Gastroesophageal sphincter (tissue), 4 donors: ENCODE measurements around the gene WNT16. TPM values are rescaled to one million over a fixed set of nuclear protein-coding genes. Genes with fewer than 3 reads are reported as not detected.

Source experiments
- ATAC-seq: fragments of 150-250 bp; one replicate; pipeline ENCODE4 v1.9.1; 2016; ENCODE audit warnings: mild to moderate bottlenecking, moderate library complexity
- H3K27ac ChIP-seq, 4 donors: fragments of 200-600 bp; sonication (generic) in 3 of 4; 1 replicate in 3 of 4; 2 replicates in 1 of 4; pipeline ENCODE4 v1.5.1; 2016 to 2019
- H3K27me3 ChIP-seq: fragments of 200-600 bp; sonication (generic); one replicate; pipeline ENCODE4 v1.5.1; 2019
- H3K36me3 ChIP-seq, 2 donors: fragments of 200-600 bp; sonication (generic); one replicate each; pipeline ENCODE4 v1.5.1; 2019; ENCODE audit warnings: control low read depth in 1 of 2
- H3K4me1 ChIP-seq, 3 donors: fragments of 200-600 bp; sonication (generic); 1 replicate in 2 of 3; 2 replicates in 1 of 3; pipeline ENCODE4 v1.5.1; 2016 to 2019; ENCODE audit warnings: control low read depth in 2 of 3
- H3K4me3 ChIP-seq, 2 donors: fragments of 200-600 bp; sonication (generic); one replicate each; pipeline ENCODE4 v1.5.1; 2019; ENCODE audit warnings: mild to moderate bottlenecking in 1 of 2, moderate library complexity in 1 of 2
- H3K9me3 ChIP-seq, 3 donors: fragments of 200-600 bp; sonication (generic); one replicate each; pipeline ENCODE4 v1.5.1; 2017 to 2019; ENCODE audit warnings: control low read depth in 2 of 3
- EP300 ChIP-seq: sonication (generic); formaldehyde crosslinking; IDR thresholded peaks from one replicate; pipeline ENCODE4 v1.6.1; 2017; ENCODE audit warnings: antibody characterized with exemption, mild to moderate bottlenecking
- POLR2A ChIP-seq, 2 donors: fragments of 450-650 bp; IDR thresholded peaks; one replicate each; pipeline ENCODE4 v1.6.1; 2017; ENCODE audit warnings: antibody characterized with exemption in 2 of 2, mild to moderate bottlenecking in 2 of 2, moderate library complexity in 1 of 2
- POLR2AphosphoS5 ChIP-seq: sonication (generic); formaldehyde crosslinking; IDR thresholded peaks from one replicate; pipeline ENCODE4 v1.6.1; 2017; ENCODE audit warnings: antibody characterized with exemption
- WGBS, 2 donors: methylation state at CpG; one replicate each; pipeline ENCODE4 v1.1.5; 2018; ENCODE audit warnings: low coverage in 1 of 2; 5-methylcytosine and 5-hydroxymethylcytosine counted together
- total RNA-seq, 4 donors: library from RNA; depleted of rRNA; stranded (reverse); fragments of >200 nt; gene quantifications; one replicate each; pipeline ENCODE4 v1.1.0, GENCODE V29; 2016
- TF ChIP-seq, protein P1 (sequence below), 4 experiments: fragments of 200-600 bp in 2 of 4; fragments of 450-650 bp in 2 of 4; sonication (generic) in 1 of 4; IDR thresholded peaks; one replicate each; pipeline ENCODE4 v1.5.1; 2017 to 2019; ENCODE audit warnings: antibody characterized with exemption in 4 of 4, mild to moderate bottlenecking in 2 of 4, moderate library complexity in 2 of 4

Gene WNT16
- total RNA-seq, 4 donors from 2014 or later, result 0.13 to 0.17 (median 0.16) TPM; not detected in 1

DNA sequence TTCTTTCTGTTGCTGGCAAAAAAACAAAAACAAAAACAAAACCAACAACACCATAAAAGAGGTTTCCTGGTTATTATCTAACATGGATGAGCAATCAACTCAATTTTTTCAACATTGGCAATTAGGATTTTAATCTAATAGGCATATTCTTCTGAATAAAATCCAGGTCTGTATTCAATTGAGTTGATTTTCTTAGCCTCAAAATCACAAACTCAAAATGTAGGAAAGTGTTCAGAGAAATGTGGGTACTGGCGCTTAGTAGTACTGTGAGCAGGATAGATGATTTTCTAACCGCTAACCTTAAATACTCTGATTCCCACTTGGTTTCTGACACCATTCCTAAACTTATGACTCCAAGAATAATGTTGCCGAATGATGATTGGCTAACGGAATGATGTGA, 5.6 kb downstream of the WNT16 start:
- ATAC-seq, result no peak
- H3K36me3 ChIP-seq, result no peaks in the 10 kb centered on the region
- no peak for TF ChIP-seq POLR2AphosphoS5
- TF ChIP-seq EP300, result no peak
- TF ChIP-seq, protein P1, sequence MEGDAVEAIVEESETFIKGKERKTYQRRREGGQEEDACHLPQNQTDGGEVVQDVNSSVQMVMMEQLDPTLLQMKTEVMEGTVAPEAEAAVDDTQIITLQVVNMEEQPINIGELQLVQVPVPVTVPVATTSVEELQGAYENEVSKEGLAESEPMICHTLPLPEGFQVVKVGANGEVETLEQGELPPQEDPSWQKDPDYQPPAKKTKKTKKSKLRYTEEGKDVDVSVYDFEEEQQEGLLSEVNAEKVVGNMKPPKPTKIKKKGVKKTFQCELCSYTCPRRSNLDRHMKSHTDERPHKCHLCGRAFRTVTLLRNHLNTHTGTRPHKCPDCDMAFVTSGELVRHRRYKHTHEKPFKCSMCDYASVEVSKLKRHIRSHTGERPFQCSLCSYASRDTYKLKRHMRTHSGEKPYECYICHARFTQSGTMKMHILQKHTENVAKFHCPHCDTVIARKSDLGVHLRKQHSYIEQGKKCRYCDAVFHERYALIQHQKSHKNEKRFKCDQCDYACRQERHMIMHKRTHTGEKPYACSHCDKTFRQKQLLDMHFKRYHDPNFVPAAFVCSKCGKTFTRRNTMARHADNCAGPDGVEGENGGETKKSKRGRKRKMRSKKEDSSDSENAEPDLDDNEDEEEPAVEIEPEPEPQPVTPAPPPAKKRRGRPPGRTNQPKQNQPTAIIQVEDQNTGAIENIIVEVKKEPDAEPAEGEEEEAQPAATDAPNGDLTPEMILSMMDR (IDR thresholded peaks at IDR 0.05), result no peak
- no peak for TF ChIP-seq POLR2A (IDR thresholded peaks at IDR 0.05)
- H3K4me3 ChIP-seq, result no peak overlapping the region
- no peak overlapping the region for H3K27ac ChIP-seq
- H3K4me1 ChIP-seq, result peaks cover 0 to 13% (median 11%) of the 10 kb centered on the region in 3 donors
- peaks cover 58% of the 10 kb centered on the region for H3K27me3 ChIP-seq
- H3K9me3 ChIP-seq, result no peaks in the 10 kb centered on the region
- 91 to 93% methylated on average over 4 of the region's 4 CpGs for WGBS, 2 donors

DNA sequence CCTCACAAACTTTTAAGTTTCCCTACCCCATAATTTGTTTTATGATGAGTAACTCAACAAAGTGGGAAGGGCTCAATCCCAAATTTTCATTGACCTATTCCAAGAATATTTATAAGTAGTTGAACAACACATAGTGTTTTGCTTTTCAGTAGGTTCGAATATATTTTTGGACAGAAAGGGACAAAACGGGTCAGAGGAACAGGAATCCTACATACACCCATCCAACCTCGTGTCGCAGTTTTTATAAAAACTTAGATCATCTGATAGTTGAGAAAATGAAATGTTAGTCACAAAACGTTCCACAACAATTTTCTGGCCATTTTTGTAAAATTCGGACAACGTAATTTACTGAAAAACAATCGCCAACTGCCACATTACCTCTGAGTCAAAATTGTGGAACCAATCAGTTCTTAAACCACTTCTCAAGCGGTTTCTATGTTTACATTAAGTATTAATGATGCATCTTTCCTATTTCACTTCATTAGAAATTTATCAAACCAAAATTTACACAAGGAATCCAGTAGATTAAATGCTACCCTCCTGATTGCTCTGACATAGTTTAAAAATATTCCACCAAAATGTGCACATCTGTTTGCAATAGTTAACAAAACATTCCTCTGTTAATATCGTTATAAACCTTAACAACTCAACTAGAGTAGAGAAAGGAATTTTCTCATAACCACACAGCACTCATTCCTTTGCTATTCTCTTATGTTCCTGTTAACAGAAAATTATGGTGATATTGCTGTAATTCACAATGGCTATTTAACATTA, 6.3 kb downstream of the WNT16 start:
- H3K27ac ChIP-seq, result no peak overlapping the region
- no peak overlapping the region for H3K4me3 ChIP-seq
- no peak for ATAC-seq
- peaks cover 0 to 6% (median 4%) of the 10 kb centered on the region in 3 donors for H3K4me1 ChIP-seq
- H3K27me3 ChIP-seq, result peaks cover 51% of the 10 kb centered on the region
- no peaks in the 10 kb centered on the region for H3K36me3 ChIP-seq
- H3K9me3 ChIP-seq, result no peaks in the 10 kb centered on the region
- WGBS, 2 donors, result 76 to 78% methylated on average over 10 of the region's 10 CpGs
- no peak for TF ChIP-seq POLR2A (IDR thresholded peaks at IDR 0.05)
- no peak for TF ChIP-seq POLR2AphosphoS5
- no peak for TF ChIP-seq EP300
- TF ChIP-seq, protein P1 (IDR thresholded peaks at IDR 0.05), result no peak

DNA sequence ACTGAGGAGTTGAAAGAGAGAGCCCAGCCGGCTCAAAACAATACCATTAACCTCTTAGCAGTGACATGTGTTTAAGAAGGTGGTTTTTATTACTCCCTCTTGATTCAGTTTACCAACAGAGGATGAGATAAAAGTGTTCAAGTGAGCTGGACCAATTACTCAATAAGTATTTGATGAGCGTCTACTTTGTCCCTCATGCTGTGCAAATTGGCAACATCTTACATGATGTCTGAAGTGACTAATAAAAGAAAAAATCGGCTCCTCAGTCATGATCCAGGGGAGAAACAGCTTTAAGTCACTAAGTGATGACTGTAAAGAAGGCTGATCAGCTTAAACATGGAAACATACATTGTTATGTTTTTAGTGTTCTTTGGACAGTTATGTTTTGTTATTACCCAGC, 7.8 kb downstream of the WNT16 start:
- Histone ChIP-seq H3K9me3 (no peaks in the 10 kb centered on the region), H3K27me3 (peaks cover 40% of the 10 kb centered on the region), H3K27ac (no peak overlapping the region), H3K4me3 (no peak overlapping the region), H3K4me1 (no peaks in the 10 kb centered on the region), H3K36me3 (no peaks in the 10 kb centered on the region)
- TF ChIP-seq POLR2AphosphoS5, result no peak
- TF ChIP-seq, protein P1 (IDR thresholded peaks at IDR 0.05), result no peak
- no peak for ATAC-seq
- WGBS, 2 donors, result 58 to 67% methylated on average over 3 of the region's 3 CpGs

DNA sequence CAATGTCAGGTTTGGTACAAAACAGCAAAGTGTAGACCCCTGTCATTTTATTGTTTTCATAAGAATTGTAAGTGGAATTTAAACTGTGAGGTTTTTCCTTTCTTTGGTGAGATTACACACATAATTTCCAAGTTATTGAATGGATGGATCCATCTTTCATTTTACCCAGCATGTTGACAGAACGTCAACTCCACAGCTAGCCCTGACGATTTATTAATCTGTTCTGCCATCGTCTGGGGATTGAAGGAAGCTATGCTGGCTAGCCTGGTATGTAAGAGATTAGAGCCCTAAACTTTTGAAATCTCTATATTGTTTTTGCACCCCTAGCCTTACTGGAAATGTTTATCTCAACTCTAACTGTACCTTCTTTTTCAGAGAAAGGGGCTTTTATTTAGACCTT, 8.6 kb downstream of the WNT16 start:
- H3K9me3 ChIP-seq, result no peaks in the 10 kb centered on the region
- H3K27me3 ChIP-seq, result peaks cover 31% of the 10 kb centered on the region
- TF ChIP-seq, protein P1 (IDR thresholded peaks at IDR 0.05), result no peak
- TF ChIP-seq EP300 (no peak), POLR2A (IDR thresholded peaks at IDR 0.05) (no peak), POLR2AphosphoS5 (no peak)
- H3K4me1 ChIP-seq, result no peaks in the 10 kb centered on the region
- no peak for ATAC-seq
- H3K36me3 ChIP-seq, result peaks cover 0 to under 1% of the 10 kb centered on the region in 2 donors
- 14 to 22% methylated on average over 3 of the region's 3 CpGs for WGBS, 2 donors
- H3K4me3 ChIP-seq, result no peak overlapping the region
- no peak overlapping the region for H3K27ac ChIP-seq

DNA sequence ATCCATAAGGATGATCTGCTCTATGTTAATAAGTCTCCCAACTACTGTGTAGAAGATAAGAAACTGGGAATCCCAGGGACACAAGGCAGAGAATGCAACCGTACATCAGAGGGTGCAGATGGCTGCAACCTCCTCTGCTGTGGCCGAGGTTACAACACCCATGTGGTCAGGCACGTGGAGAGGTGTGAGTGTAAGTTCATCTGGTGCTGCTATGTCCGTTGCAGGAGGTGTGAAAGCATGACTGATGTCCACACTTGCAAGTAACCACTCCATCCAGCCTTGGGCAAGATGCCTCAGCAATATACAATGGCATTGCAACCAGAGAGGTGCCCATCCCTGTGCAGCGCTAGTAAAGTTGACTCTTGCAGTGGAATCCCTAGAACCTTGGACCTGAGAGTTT, 10.3 kb downstream of the WNT16 start:
- peaks cover 16% of the 10 kb centered on the region for H3K27me3 ChIP-seq
- peaks cover 0 to 3% (median 0%) of the 10 kb centered on the region in 3 donors for H3K4me1 ChIP-seq
- WGBS, 2 donors, result 72 to 100% methylated on average over 1 to 5 of the region's 5 CpGs
- ATAC-seq, result no peak
- no peak overlapping the region for H3K27ac ChIP-seq
- peaks cover 0 to 4% of the 10 kb centered on the region in 2 donors for H3K36me3 ChIP-seq
- no peak overlapping the region for H3K4me3 ChIP-seq
- no peak for TF ChIP-seq POLR2AphosphoS5
- H3K9me3 ChIP-seq, result no peaks in the 10 kb centered on the region
